Nephron (organoid): ENCODE results near the gene TMEM247.

ENCODE experiments used
- H3K27ac Mint-ChIP-seq, 3 experiments: 2 replicates each; pipeline ENCODE4 v1.8.0; 2020; ENCODE audit warnings: mixed read lengths in 3 of 3, mild to moderate bottlenecking in 2 of 3, moderate library complexity in 1 of 3
- H3K27me3 Mint-ChIP-seq: 2 replicates; pipeline ENCODE4 v1.8.0; 2021; ENCODE audit warnings: low read depth, mild to moderate bottlenecking, moderate library complexity, mixed read lengths
- H3K36me3 Mint-ChIP-seq: 2 replicates; pipeline ENCODE4 v1.8.0; 2020; ENCODE audit warnings: low read depth, mixed read lengths
- H3K4me1 Mint-ChIP-seq: 2 replicates; pipeline ENCODE4 v1.8.0; 2020; ENCODE audit warnings: mixed read lengths
- H3K4me3 Mint-ChIP-seq, 3 experiments: 2 replicates each; pipeline ENCODE4 v1.8.0; 2020; ENCODE audit warnings: mild to moderate bottlenecking in 3 of 3, mixed read lengths in 3 of 3, moderate library complexity in 2 of 3
- H3K9me3 Mint-ChIP-seq: 2 replicates; pipeline ENCODE4 v1.8.0; 2020; ENCODE audit warnings: mixed read lengths
- CTCF ChIP-seq, 3 experiments: fragments of 200-600 bp; sonication (generic); IDR thresholded peaks; one replicate each; pipeline ENCODE4 v1.5.0; 2021; ENCODE audit warnings: antibody characterized with exemption in 3 of 3; ENCODE audit not compliant: unreplicated experiment in 3 of 3

The TMEM247 gene

GRCh38 chr2:46441838-46442712 is 37.3 kb upstream of the TMEM247 start:
- no peak for TF ChIP-seq CTCF (IDR thresholded peaks at IDR 0.05; ENCODE audit: unreplicated experiment in 3 of 3)
- Mint-ChIP-seq H3K4me3 (no peak overlapping the region), H3K4me1 (peaks cover 11% of the 10 kb centered on the region), H3K36me3 (no peaks in the 10 kb centered on the region), H3K27me3 (peaks cover 5% of the 10 kb centered on the region), H3K27ac (no peak overlapping the region), H3K9me3 (peaks cover 13% of the 10 kb centered on the region)

DNA sequence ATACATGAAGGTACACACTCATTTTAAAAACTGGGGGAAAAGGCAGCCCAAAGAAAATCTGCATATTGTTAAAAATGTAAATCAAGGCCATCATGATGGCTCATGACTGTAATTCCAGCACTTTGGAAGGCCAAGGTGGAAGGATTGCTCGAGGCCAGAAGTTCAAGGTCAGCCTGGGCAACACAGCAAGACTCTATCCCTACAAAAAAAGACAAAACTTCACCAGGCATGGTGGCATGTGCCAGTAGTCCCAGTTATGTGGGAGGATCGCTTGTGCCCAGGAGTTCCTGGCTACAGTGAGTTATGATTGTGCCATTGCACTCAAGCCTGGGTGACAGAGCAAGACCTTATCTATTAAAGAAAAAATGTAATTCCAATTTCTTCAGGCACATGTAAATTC is 34.6 kb upstream of the TMEM247 start:
- H3K27ac Mint-ChIP-seq: no peak overlapping the region

DNA sequence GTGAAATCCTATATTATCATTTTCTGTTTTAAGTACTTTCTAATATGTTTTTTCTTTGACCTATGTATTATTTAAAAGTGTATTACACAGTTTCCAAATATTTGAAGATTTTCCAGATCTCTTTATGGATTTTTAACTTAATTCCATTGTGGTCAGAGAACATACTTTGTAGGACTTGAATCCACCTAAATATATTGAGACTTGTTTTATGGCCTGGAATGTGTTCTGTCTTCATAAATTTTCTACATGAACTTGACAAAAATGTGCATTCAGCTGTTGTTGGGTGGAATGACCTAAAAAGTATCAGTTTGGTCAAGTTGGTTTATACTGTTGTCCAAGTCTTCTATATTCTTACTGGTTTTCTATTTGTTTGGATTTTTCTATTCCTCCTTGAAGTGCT is 33.8 kb upstream of the TMEM247 start:
- H3K9me3 Mint-ChIP-seq: peaks cover 22% of the 10 kb centered on the region
- H3K4me3 Mint-ChIP-seq: no peak overlapping the region
- no peak for TF ChIP-seq CTCF (IDR thresholded peaks at IDR 0.05; ENCODE audit: unreplicated experiment in 3 of 3)
- no peaks in the 10 kb centered on the region for H3K4me1 Mint-ChIP-seq
- no peak overlapping the region for H3K27ac Mint-ChIP-seq
- H3K36me3 Mint-ChIP-seq: no peaks in the 10 kb centered on the region
- H3K27me3 Mint-ChIP-seq: no peaks in the 10 kb centered on the region

More for the DNA sequence above, 34.6 kb upstream of the TMEM247 start:
- Mint-ChIP-seq H3K9me3 (peaks cover 22% of the 10 kb centered on the region), H3K4me3 (no peak overlapping the region), H3K36me3 (no peaks in the 10 kb centered on the region), H3K27me3 (peaks cover 3% of the 10 kb centered on the region), H3K4me1 (no peaks in the 10 kb centered on the region)
- TF ChIP-seq CTCF (IDR thresholded peaks at IDR 0.05; ENCODE audit: unreplicated experiment in 3 of 3): no peak

GRCh38 chr2:46446871-46447568 is 32.3 kb upstream of the TMEM247 start:
- Mint-ChIP-seq H3K27ac (no peak overlapping the region), H3K27me3 (no peaks in the 10 kb centered on the region), H3K9me3 (peaks cover 22% of the 10 kb centered on the region), H3K4me3 (no peak overlapping the region), H3K4me1 (no peaks in the 10 kb centered on the region), H3K36me3 (no peaks in the 10 kb centered on the region)
- no peak for TF ChIP-seq CTCF (IDR thresholded peaks at IDR 0.05; ENCODE audit: unreplicated experiment in 3 of 3)

GRCh38 chr2:46447649-46448048 is 31.7 kb upstream of the TMEM247 start:
- Mint-ChIP-seq H3K36me3 (no peaks in the 10 kb centered on the region), H3K27me3 (no peaks in the 10 kb centered on the region), H3K27ac (no peak overlapping the region), H3K4me1 (no peaks in the 10 kb centered on the region), H3K9me3 (peaks cover 22% of the 10 kb centered on the region), H3K4me3 (no peak overlapping the region)
- no peak for TF ChIP-seq CTCF (IDR thresholded peaks at IDR 0.05; ENCODE audit: unreplicated experiment in 3 of 3)
